AG09309 (cell line): Measurements from ENCODE around the gene CNTN4.

ENCODE experiments used
- DNase-seq: peaks from one replicate; pipeline ENCODE4 v3.0.0-alpha.2; 2010; ENCODE audit warnings: low read depth
- H3K4me3 ChIP-seq: 2 replicates; pipeline ENCODE4 v1.5.1; 2011; ENCODE audit warnings: mild to moderate bottlenecking, low read depth, low read length, moderate library complexity; ENCODE audit not compliant: control insufficient read depth
- CTCF ChIP-seq: IDR thresholded peaks from 2 replicates; pipeline ENCODE4 v1.5.1; 2011; ENCODE audit warnings: mild to moderate bottlenecking, low read depth, low read length, inconsistent platforms; ENCODE audit not compliant: insufficient read depth, control insufficient read depth; ENCODE audit errors: missing control alignments

CNTN4 gene

GRCh38 chr3:2968475-2968874 lies 869.8 kb downstream of the CNTN4 start:
- no peak overlapping the region for H3K4me3 ChIP-seq
- no peak for TF ChIP-seq CTCF
- DNase-seq, result no peak

- no peak overlapping the region for H3K4me3 ChIP-seq
- TF ChIP-seq CTCF, result no peak
- DNase-seq, result no peak
These were observed 877.5 kb downstream of the CNTN4 start for GRCh38 chr3:2976212-2976611.

- DNase-seq, result no peak
- no peak overlapping the region for H3K4me3 ChIP-seq
- TF ChIP-seq CTCF, result no peak
These were observed 878.1 kb downstream of the CNTN4 start for GRCh38 chr3:2976796-2977195.

GRCh38 chr3:2978977-2979732 lies 880.5 kb downstream of the CNTN4 start:
- no peak overlapping the region for H3K4me3 ChIP-seq
- DNase-seq, result no peak
- TF ChIP-seq CTCF, result no peak

- DNase-seq, result no peak
- TF ChIP-seq CTCF, result no peak
- H3K4me3 ChIP-seq, result no peak overlapping the region
These were observed 885.6 kb downstream of the CNTN4 start for GRCh38 chr3:2984005-2984830.

GRCh38 chr3:2984831-2985220 lies 886.2 kb downstream of the CNTN4 start:
- no peak for DNase-seq
- no peak overlapping the region for H3K4me3 ChIP-seq
- TF ChIP-seq CTCF, result no peak
